Activated T-cell treated with anti-CD3 and anti-CD28 coated beads, Interleukin-2, amount 50 U/mL, for 1 hour (primary cell): Measurements from ENCODE around the gene SLC25A14.
A peak's percentile ranks its signal among the peaks of the same experiment; 100 is the strongest.
"Not testable (repeated sequence)": the region's sequence is repeated elsewhere in the genome, so short reads cannot be mapped to it uniquely, and the experiment has no call there.

Source experiments
- DNase-seq: peaks from one replicate; pipeline ENCODE4 v3.0.0-alpha.2; 2020

Gene SLC25A14

GRCh38 chrX:130339408-130340222 lies at the start of gene SLC25A14:
SLC25A14 (plus strand) TSS chrX:130339919; CDS start chrX:130340279, 360 bp downstream.
- DNase-seq = peak; percentile 67

DNA sequence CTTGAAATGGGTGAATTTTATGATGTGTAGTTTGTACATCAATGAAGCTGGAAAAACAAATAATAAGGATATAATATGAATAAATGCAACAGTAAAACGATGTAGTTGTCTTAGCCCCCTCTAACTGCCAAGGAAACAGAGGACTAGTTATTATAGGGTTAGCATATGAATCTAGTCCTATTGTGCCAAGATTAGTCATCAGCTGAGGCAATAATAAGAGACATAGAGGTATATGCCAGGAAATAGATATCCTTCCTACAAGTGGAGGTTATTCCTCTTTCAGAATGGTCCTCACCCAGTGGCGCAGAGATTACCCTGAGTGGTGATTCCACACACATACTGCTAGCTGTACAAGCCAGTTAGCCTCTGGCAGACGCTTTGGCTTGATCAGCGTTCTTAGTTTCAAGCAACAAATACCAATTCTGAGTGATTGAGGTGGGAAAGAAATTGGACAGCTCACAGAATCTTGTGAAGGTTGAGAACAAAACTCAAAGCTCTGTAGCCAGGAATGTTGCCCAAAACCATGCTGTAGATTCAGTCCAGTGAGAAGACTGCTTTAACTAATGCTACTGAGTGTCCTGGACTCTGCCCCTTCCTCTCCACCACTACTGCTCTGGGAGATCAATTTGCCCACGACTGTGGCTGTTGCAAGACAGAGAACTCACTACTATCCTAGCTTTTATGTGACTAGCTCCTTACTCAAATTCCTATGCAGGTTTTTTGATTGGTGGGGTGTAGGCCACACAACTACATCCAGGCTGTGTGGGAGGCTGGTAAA lies 44.0 kb upstream of the SLC25A14 start:
- no peak for DNase-seq

GRCh38 chrX:130296297-130296678 lies 43.4 kb upstream of the SLC25A14 start:
- DNase-seq = no peak

GRCh38 chrX:130296743-130297142 lies 43.0 kb upstream of the SLC25A14 start:
- no peak for DNase-seq

DNA sequence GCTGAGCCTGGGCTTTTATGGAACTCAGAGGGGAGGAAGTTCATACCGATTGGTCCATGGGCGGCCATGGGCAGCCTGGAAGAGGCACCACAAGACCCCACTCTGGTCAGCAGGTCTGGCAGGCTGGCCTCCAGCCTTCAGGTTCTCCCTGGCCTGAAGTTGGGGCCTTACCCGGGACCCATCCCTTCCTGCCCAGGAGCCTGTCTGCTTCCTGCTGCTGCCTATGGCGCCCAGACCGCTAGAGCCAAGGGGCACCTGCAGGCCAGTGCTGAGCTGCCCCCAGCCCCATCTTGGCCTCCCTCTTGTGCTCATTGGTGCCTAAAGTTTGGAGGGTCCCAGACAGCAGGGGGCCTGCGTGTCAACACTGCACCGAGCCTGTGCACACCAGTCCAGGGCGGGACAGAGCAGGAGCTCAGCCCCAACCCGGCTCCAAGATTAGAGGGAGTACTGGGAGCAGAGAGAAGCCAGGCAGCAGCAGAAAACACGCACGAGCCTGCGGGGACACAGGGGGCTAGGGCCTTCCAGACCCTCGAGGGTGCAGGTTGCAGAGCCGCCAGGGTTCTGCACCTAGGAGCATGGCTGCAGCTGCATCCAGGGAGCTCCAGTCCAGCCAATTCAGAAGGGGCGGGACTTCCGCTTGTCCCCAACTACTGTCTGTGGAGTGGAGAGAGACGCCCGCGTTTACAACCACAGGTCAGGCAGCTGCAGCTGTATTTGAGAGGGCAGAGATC lies 40.3 kb upstream of the SLC25A14 start:
- DNase-seq = no peak

GRCh38 chrX:130300010-130300282 lies 39.8 kb upstream of the SLC25A14 start:
- DNase-seq = no peak

DNA sequence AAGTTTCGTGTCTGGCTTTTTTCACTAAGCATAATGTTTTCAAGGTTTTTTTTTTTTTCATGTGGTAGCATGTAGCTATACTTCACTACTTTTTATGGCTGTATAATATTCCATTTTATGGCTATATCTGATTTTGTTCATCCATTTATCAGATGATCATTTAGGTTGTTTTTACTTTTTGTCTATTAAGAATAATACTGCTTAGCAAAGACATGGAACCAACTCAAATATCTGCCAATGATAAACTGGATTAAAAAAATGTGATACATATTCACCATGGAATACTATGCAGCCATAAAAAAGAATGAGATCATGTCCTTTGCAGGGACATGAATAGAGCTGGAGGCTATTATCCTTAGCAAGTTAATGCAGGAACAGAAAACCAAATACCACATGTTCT lies 38.3 kb upstream of the SLC25A14 start:
- DNase-seq = no peak

GRCh38 chrX:130301977-130302376 lies 37.7 kb upstream of the SLC25A14 start:
- DNase-seq = no peak

DNA sequence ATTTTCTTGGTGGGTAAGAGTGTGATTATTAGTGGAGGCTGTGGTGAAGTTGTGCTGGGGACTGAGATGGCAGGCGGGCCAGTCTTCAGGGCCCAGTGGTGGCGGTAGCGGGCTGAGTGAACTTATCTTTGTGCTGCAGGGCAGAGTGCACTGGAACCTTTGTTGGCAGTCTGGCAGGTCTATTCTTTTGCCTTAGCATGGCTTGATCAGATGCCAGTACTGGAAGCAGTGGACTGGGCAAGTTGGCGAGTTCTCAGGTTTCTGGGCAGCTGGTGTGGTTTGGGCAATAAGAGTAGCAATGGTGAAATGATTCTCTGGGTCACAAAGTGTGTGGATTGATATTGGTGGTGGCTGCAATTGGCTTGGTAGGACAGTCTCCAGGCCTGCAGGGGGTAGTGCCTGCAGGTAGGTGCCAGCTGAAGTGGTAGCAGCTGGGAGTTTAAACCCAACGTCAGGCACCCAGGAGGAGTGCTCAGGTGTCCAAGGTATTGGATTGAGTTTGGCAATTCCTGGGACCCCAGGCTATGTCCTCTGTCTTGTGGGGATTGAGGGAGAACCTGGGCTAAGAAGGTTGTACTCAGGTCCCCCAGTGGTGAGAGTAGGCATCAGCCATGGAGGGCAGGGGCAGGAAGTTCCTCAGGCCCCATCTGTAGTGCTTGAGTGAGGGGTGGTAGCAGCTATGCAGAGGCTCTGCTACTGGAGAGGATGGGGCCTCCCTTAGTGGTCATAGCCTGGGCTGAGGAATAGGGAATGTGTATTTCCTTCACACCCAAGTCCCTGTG lies 34.9 kb upstream of the SLC25A14 start:
- no peak for DNase-seq

DNA sequence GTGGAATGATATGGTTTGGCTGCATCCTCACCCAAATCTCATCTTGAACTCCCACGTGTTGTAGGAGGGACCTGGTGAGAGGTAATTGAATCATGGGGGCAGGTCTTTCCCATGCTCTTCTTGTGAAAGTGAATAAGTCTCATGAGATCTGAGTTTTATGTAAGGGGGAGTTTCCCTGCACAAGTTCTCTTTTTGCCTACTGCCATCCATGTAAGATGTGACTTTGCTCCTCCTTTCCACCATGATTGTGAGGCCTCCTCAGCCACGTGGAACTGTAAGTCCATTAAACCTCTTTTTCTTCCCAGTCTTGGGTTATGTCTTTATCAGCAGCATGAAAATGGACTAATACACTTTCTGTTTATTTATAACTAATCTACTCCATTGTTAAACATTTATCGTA lies 19.8 kb upstream of the SLC25A14 start:
- not testable (repeated sequence) for DNase-seq

DNA sequence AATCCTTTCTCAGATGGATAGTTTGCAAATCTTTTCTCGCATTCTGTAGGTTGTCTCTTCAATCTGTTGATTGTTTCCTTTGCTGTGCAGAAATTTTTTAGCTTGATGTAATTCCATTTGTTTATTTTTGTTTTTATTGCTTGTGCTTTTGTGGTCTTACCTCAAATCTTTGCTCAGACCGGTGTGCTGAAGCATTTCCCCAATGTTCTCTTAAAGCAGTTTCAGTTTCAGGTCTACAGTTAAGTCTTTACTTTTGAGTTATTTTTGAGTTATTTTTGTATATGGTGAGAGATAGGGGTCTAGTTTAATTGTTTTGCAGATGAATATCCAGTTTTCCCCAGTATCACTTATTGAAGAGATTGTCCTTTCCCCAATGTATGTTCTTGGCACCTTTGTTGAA lies 18.2 kb upstream of the SLC25A14 start:
- no peak for DNase-seq

DNA sequence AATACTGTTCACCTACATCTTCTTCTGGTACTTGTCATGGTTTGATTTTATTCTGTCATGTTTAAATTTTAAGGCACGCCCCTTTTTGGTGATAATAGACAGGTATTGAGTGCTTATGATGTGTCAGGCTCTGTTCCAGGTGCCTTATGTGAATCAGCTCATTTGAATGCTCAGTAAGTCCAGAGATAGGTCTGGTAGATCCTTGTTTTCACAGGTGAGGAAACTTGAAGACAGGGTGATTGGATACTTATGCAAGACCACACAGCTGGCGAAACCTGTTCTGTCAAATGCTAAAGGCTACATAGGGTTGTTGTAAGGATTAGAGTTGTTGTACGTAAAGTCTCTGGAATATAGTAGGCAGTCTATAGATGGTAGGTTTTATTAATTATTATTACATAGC lies 9.6 kb upstream of the SLC25A14 start:
- no peak for DNase-seq

DNA sequence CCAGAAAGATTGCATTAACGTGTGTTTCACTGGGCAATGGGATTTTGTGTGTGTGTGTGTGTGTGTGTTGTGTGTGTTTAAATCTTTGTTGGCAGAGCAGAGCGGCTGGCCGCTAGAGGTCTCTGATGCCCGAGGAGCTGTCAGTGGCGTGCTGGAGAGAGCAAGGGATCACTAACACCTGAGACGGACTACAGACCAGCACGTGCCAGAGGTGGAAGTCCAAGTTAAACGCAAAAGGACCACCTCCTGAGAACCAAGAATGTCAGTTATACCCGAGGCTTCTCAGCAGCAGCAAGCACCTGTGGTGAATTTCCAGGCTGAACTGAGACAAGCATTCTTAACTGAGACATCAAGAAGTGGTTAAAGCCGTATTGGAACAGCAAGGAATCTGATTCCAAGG lies 9.0 kb upstream of the SLC25A14 start:
- DNase-seq = peak; percentile 33

DNA sequence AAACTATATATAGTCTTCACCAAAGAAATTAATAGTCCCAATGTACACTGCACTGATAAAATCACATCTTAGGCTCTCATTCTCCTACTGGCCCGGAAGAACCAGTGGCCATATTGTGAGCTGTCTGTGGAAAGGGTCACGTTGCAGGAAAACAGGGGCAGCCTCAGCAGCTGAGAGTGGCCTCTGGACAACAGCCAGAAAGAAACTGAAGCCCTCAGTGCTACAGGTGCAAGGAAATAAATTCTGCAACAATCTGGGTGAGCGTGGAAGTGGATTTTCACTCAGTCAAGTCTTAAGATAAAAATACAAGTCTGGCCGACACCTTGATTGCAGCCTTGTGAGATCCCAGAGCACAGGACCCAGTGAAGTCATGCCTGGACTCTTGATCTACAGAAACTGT lies 3.2 kb upstream of the SLC25A14 start:
- DNase-seq = no peak

GRCh38 chrX:130338869-130339268 lies 850 bp upstream of the SLC25A14 start:
- DNase-seq = not testable (repeated sequence)

DNA sequence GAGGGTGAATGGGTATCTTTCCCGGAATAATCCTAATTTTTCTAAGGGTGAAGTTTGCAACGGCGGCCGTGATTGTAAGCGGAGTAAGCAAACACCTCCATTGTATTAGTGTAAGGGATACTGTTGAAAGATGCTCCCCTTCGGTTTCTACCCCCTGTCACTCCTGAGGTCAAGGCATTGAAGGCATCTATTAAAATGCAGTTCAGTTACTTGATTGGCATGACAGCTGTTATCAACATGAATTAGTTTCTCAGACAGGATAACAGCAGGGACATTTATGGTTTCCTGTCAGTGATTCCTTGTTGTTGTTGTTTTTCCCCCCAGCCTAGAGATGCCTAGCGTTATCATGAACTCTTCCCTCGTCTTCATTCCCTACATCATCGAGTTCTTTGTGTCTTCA lies 552 bp downstream of the SLC25A14 start:
- DNase-seq = no peak

GRCh38 chrX:130343411-130343810 lies 3.7 kb downstream of the SLC25A14 start:
- DNase-seq = no peak

DNA sequence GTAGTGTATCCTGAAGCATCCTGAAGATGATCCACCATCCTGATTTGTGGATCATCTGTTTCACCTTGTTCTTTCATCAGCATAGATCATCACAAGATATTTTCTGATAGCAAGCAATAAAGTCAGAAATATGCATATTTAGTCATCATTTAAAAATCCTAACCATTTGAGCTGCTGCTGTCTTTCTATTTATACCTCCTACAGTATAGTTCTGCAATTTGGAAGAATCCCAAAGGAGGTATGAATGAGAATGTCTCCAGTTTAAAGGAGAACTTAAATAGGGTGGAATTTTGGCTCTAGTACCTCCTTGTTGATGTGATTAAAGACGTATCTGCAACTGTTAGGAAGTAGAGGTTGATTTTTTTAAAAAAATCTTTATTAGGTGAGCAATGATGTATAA lies 7.6 kb downstream of the SLC25A14 start:
- no peak for DNase-seq

- no peak for DNase-seq
Observed at GRCh38 chrX:130351567-130351966, 11.8 kb downstream of the SLC25A14 start.

- not testable (repeated sequence) for DNase-seq
Observed at GRCh38 chrX:130352050-130352449, 12.3 kb downstream of the SLC25A14 start.

DNA sequence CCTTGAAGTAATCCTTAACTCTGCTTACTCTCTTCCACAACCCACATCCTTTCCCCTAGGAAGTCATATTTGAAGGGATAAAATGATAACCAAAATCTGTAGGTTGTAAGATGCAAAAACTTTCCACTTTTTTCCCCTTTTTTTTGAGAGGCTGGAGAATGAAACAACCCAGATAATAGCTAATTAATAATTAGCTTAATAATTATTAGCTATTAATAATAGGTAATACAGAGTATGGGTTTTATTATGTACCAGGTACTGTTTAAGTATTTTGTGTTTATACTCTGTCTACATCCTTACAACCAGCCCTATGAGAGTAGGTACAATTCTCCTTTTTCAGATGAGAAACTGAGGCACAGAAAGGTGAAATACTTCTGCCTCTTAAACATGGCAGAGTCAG lies 36.4 kb downstream of the SLC25A14 start:
- no peak for DNase-seq

DNA sequence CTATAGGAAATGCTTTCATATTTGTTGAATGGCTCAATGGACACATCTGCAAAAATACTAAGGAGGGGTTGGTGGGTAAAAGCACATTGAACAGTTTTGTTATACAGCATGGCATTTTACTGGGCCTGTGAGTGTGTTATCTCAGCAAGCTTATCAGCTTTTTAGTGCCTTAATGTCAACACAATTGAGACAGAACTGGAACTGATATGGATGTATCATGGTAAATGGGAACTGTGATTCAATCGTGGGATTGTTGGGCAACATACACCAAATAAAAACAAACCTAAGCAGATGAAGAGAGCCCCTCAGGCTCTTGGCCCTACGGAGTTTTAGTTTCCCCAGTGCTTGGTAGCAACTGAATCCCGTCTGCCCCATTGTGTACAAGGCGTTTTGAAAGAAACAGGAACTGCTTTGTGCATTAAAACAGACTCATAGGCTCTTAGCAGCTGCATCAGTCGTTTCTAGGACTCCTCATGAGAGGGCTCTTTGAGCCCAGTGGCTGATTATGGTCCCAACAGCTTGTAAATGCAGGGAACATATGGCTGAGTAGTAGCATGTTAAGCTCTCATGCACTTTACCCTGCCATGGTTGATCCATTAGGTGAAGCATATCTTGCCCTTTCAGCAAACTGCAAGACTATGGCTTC lies 38.4 kb downstream of the SLC25A14 start:
- no peak for DNase-seq

GRCh38 chrX:130385520-130385919 lies 45.8 kb downstream of the SLC25A14 start, which contains the start of gene GPR119:
GPR119 (minus strand) TSS chrX:130385674; CDS start chrX:130385447, 227 bp downstream.
- no peak for DNase-seq
